Ascending aorta (tissue), 2 donors: ENCODE measurements around the gene EPN3. TPM values are rescaled to one million over a fixed set of nuclear protein-coding genes. Genes with fewer than 3 reads are reported as not detected.

Experiments used
- DNase-seq, 2 donors: peaks; one replicate each; pipeline ENCODE4 v3.0.0-alpha.2; 2019; ENCODE audit warnings: low spot score in 2 of 2
- H3K27ac ChIP-seq, 2 donors: fragments of 200-600 bp; sonication (generic); one replicate each; pipeline ENCODE4 v1.5.1; 2016 to 2017; ENCODE audit warnings: mild to moderate bottlenecking in 1 of 2
- H3K27me3 ChIP-seq: fragments of 200-600 bp; sonication (generic); one replicate; pipeline ENCODE4 v1.5.1; 2017
- H3K36me3 ChIP-seq, 2 donors: fragments of 200-600 bp; sonication (generic); one replicate each; pipeline ENCODE4 v1.5.1; 2016
- H3K4me1 ChIP-seq, 2 donors: fragments of 200-600 bp; sonication (generic); one replicate each; pipeline ENCODE4 v1.5.1; 2016 to 2017; ENCODE audit warnings: mild to moderate bottlenecking in 1 of 2
- H3K4me3 ChIP-seq, 2 donors: fragments of 200-600 bp; sonication (generic); one replicate each; pipeline ENCODE4 v1.5.1; 2016 to 2017; ENCODE audit warnings: mild to moderate bottlenecking in 1 of 2
- H3K9me3 ChIP-seq, 2 donors: fragments of 200-600 bp; sonication (generic); one replicate each; pipeline ENCODE4 v1.5.1; 2016
- intact Hi-C: fragments of 100-400 bp; cut with DNase I; formaldehyde crosslinking; loops from one replicate; pipeline ENCODE4 v1.15.1; 2023
- total RNA-seq: library from RNA; depleted of rRNA; stranded (reverse); fragments of >200 nt; gene quantifications from one replicate; pipeline ENCODE4 v1.1.0, GENCODE V29; 2016
- TF ChIP-seq, protein P1 (sequence below), 3 experiments: fragments of 200-600 bp in 2 of 3; fragments of 450-650 bp in 1 of 3; sonication (generic) in 2 of 3; IDR thresholded peaks; one replicate each; pipeline ENCODE4 v1.5.1; 2016 to 2019; ENCODE audit warnings: antibody characterized with exemption in 3 of 3, mild to moderate bottlenecking in 1 of 3, moderate library complexity in 1 of 3

EPN3 gene
- total RNA-seq, 1 donor from 2014 or later = 0.85 TPM

DNA sequence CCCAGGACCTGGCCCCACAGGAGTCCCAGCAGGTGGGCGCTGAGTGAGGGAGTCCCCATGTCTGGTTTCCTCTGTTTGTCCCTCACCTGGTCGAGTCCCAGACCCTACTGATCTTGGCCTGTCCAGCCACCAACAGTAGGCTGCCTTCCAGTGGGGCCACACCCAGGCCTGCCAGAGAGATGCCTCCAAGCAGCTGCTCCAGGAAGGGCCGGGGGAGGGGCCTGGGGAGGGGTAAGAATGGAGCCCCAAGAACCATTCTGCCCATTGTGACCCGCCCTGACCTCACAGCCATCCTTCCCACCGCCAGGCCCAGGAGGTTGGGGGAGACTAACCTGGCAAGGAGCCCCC is 15.2 kb downstream of the EPN3 start:
- Histone ChIP-seq H3K27me3 (no peaks in the 10 kb centered on the region), H3K4me1 (peaks cover 0 to 11% of the 10 kb centered on the region in 2 donors), H3K27ac (peak overlapping the region; percentile 65 to 80), H3K9me3 (no peaks in the 10 kb centered on the region), H3K36me3 (peaks cover 3 to 9% of the 10 kb centered on the region in 2 donors), H3K4me3 (peak overlapping the region; percentile 69 to 76)
- TF ChIP-seq, protein P1, sequence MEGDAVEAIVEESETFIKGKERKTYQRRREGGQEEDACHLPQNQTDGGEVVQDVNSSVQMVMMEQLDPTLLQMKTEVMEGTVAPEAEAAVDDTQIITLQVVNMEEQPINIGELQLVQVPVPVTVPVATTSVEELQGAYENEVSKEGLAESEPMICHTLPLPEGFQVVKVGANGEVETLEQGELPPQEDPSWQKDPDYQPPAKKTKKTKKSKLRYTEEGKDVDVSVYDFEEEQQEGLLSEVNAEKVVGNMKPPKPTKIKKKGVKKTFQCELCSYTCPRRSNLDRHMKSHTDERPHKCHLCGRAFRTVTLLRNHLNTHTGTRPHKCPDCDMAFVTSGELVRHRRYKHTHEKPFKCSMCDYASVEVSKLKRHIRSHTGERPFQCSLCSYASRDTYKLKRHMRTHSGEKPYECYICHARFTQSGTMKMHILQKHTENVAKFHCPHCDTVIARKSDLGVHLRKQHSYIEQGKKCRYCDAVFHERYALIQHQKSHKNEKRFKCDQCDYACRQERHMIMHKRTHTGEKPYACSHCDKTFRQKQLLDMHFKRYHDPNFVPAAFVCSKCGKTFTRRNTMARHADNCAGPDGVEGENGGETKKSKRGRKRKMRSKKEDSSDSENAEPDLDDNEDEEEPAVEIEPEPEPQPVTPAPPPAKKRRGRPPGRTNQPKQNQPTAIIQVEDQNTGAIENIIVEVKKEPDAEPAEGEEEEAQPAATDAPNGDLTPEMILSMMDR (IDR thresholded peaks at IDR 0.05) = no peak
- no peak for DNase-seq
- intact Hi-C loops = loop anchor here (1.0 to 5.0 kb wide), 3 partner anchors 79 to 405 kb away; no protein-coding TSS in a partner anchor

DNA sequence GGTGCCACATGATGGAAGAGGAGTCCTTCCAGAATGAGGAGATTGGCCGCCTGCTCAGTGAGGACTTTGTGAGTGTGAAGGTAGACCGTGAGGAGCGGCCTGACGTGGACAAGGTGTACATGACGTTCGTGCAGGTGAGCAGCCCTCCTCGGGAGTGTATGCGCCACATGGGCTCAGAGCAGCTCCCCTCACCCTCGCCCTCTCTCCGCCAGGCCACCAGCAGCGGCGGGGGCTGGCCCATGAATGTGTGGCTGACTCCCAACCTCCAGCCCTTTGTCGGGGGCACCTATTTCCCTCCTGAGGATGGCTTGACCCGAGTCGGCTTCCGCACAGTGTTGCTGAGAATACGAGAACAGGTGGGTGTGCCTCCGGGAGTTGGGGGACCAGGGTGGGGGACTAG is 16.3 kb downstream of the EPN3 start:
- TF ChIP-seq, protein P1 (IDR thresholded peaks at IDR 0.05) = no peak
- Histone ChIP-seq H3K27me3 (no peaks in the 10 kb centered on the region), H3K9me3 (no peaks in the 10 kb centered on the region), H3K36me3 (peaks cover 3 to 9% of the 10 kb centered on the region in 2 donors), H3K4me3 (no peak overlapping the region), H3K27ac (no peak overlapping the region), H3K4me1 (peaks cover 0 to 8% of the 10 kb centered on the region in 2 donors)
- no peak for DNase-seq
- intact Hi-C loops = loop anchor here (5.0 kb wide), 1 partner anchor 403 kb away; no protein-coding TSS in a partner anchor

DNA sequence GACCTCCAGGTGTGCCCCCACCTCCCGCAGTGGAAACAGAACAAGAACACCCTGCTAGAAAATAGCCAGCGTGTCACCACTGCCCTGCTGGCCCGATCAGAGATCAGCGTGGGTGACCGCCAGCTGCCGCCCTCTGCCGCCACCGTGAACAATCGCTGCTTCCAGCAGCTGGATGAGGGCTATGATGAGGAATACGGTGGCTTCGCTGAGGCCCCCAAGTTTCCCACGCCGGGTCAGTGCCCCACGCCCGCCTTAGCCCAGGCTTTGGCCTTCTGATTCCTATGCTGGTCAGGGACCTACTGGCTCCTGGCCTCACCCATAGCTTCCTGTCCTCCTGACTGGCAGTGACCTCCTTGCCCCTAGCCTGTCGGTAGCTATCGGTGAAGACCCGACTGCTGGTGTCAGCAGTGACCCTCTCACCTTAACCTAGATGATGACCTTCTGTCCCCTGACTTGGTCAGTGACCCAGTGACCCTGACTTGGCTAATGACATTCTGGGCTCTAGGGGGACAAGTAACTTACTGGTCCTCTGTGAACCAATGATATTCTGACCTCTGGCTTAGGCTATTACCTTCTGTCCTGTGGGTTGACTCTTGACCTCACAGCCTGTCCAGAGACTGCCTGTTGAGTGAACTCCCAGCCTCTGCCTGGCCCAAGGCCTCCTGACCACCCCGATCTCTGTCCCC is 16.9 kb downstream of the EPN3 start:
- no peak for DNase-seq
- Histone ChIP-seq H3K27me3 (no peaks in the 10 kb centered on the region), H3K27ac (no peak overlapping the region), H3K9me3 (no peaks in the 10 kb centered on the region), H3K36me3 (peaks cover 3 to 9% of the 10 kb centered on the region in 2 donors), H3K4me3 (no peak overlapping the region), H3K4me1 (peaks cover 0 to 8% of the 10 kb centered on the region in 2 donors)
- TF ChIP-seq, protein P1 (IDR thresholded peaks at IDR 0.05) = no peak
- intact Hi-C loops = loop anchor here (5.0 kb wide), 1 partner anchor 403 kb away; no protein-coding TSS in a partner anchor

DNA sequence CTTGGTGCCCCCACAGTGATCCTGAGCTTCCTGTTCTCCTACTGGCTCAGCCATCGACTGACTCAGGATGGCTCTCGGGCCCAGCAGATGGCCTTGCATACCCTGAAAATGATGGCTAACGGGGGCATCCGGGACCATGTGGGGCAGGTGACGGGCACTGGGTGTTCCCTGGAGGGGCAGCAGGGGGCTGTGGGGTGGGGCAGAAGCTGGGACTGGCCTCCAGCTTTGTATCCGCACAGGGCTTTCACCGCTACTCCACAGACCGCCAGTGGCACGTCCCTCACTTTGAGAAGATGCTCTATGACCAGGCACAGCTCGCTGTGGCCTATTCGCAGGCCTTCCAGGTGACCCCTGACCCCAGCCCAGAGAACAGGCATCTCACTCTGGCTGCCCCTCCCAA is 17.4 kb downstream of the EPN3 start:
- no peak overlapping the region for H3K27ac ChIP-seq
- intact Hi-C loops = loop anchor here (2.0 to 5.0 kb wide), 2 partner anchors 143 to 402 kb away; no protein-coding TSS in a partner anchor
- peaks cover 3 to 10% of the 10 kb centered on the region in 2 donors for H3K36me3 ChIP-seq
- no peaks in the 10 kb centered on the region for H3K27me3 ChIP-seq
- peaks cover 0 to 8% of the 10 kb centered on the region in 2 donors for H3K4me1 ChIP-seq
- H3K4me3 ChIP-seq = no peak overlapping the region
- no peaks in the 10 kb centered on the region for H3K9me3 ChIP-seq
- TF ChIP-seq, protein P1 (IDR thresholded peaks at IDR 0.05) = no peak
- DNase-seq = no peak

DNA sequence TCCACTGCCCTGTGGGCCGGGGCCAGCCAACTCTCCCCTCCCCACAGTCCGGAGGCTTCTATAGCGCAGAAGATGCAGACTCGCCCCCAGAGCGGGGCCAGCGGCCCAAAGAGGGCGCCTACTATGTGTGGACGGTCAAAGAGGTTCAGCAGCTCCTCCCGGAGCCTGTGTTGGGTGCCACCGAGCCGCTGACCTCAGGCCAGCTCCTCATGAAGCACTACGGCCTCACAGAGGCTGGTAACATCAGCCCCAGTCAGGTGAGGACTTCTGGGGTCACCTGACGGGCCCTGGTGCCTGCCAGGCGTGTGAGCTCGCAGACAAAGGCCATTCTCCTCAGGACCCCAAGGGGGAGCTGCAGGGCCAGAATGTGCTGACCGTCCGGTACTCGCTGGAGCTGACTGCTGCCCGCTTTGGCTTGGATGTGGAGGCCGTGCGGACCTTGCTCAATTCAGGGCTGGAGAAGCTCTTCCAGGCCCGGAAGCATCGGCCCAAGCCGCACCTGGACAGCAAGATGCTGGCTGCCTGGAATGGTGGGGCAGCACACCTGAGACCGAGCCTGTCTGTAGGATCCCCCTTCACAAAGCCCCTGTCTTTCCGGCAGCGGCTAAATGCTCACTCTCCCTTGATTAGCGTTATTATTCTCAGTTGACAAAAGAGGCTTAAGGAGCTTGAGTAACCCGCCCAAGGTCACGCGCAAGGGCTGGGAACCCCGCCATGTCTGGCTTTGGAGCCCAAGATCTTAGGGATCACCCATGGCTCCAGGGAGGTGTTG is 18.3 kb downstream of the EPN3 start:
- Histone ChIP-seq H3K4me1 (peaks cover 0 to 8% of the 10 kb centered on the region in 2 donors), H3K4me3 (no peak overlapping the region), H3K27me3 (no peaks in the 10 kb centered on the region), H3K27ac (no peak overlapping the region), H3K9me3 (no peaks in the 10 kb centered on the region), H3K36me3 (peaks cover 10 to 18% of the 10 kb centered on the region in 2 donors)
- peak; percentile 43 to 87 for DNase-seq
- TF ChIP-seq, protein P1 (IDR thresholded peaks at IDR 0.05) = peak; percentile 83 to 91 (median 87)
- intact Hi-C loops = loop anchor here (2.0 kb wide), 1 partner anchor 142 kb away; no protein-coding TSS in a partner anchor
